RWPE1 (cell line): ENCODE results near the gene TESK2.
"Not testable (repeated sequence)": the region's sequence is repeated elsewhere in the genome, so short reads cannot be mapped to it uniquely, and the experiment has no call there.

Source experiments
- CTCF ChIA-PET: fragments of 350-600 bp; sonication (Branson Sonifier 250); formaldehyde crosslinking; extraction: SDS; loops from one replicate; lab custom pipeline; 2021; lab: Yijun Ruan, JAX
- POLR2A ChIA-PET: fragments of 400-600 bp; formaldehyde crosslinking; extraction: SDS; loops from one replicate; lab custom pipeline; 2020; ENCODE audit warnings: antibody characterized with exemption; ENCODE audit not compliant: low non-redundant PET; lab: Yijun Ruan, JAX
- DNase-seq: peaks from one replicate; pipeline ENCODE4 v3.0.0; 2012; ENCODE audit warnings: low spot score
- H3K27ac ChIP-seq: fragments of 450-650 bp; 2 replicates; pipeline ENCODE4 v1.5.1; 2017
- TF ChIP-seq, protein P1 (sequence below): fragments of 450-650 bp; conservative IDR thresholded peaks from 2 replicates; pipeline ENCODE4 v1.5.1; 2017; ENCODE audit warnings: low read depth, mild to moderate bottlenecking

TESK2 gene

DNA sequence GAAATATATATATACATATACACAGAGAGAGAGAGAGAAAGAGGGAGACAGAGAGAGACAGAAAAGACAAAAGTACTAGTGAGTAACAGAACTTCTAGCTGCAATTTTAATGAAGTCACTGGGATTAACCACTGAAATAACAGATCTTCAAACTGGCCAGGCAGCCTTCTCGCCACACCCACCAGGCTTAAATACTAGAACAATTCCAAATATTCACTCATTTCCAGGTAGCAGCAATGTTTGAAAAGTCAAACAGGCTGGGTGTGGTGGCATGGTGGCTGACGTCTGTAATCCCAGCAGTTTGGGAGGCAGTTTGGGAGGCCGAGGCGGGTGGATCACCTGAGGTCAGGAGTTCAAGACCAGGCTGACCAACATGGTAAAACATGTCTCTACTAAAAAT is 25.5 kb upstream of the TESK2 start:
- TF ChIP-seq, protein P1, sequence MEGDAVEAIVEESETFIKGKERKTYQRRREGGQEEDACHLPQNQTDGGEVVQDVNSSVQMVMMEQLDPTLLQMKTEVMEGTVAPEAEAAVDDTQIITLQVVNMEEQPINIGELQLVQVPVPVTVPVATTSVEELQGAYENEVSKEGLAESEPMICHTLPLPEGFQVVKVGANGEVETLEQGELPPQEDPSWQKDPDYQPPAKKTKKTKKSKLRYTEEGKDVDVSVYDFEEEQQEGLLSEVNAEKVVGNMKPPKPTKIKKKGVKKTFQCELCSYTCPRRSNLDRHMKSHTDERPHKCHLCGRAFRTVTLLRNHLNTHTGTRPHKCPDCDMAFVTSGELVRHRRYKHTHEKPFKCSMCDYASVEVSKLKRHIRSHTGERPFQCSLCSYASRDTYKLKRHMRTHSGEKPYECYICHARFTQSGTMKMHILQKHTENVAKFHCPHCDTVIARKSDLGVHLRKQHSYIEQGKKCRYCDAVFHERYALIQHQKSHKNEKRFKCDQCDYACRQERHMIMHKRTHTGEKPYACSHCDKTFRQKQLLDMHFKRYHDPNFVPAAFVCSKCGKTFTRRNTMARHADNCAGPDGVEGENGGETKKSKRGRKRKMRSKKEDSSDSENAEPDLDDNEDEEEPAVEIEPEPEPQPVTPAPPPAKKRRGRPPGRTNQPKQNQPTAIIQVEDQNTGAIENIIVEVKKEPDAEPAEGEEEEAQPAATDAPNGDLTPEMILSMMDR: no peak
- H3K27ac ChIP-seq: peak overlapping the region; percentile 44
- ChIA-PET CTCF (interaction anchor here (0.7 to 1.9 kb wide), 4 partner anchors 8 to 56 kb away, joined by 3 to 7 read pairs (median 5); no protein-coding TSS in a partner anchor), POLR2A (no interaction called here)
- DNase-seq: no peak

DNA sequence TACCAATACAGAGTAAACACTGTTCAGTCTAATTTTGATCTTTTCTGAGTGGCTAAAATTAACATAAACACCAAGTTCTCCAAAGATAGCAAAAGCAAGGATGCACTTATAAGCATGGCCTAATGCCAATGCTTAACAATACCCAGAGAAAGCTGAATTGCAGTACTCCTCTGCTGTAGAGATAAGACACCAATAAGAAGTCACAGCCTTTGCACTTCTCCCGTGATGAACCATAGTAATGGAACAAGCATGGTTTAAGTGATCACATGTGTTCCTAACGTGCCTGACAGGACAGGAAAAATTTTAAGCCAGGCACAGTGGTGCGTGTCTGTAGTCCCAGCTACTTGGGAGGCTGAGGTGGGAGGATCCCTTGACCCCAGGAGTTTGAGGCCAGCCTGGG is 25.1 kb upstream of the TESK2 start:
- TF ChIP-seq, protein P1: no peak
- DNase-seq: no peak
- peak overlapping the region; percentile 44 for H3K27ac ChIP-seq
- POLR2A ChIA-PET: no interaction called here
- CTCF ChIA-PET: interaction anchor here (0.7 to 1.0 kb wide), 2 partner anchors 54 to 56 kb away, joined by 3 to 5 read pairs; no protein-coding TSS in a partner anchor

DNA sequence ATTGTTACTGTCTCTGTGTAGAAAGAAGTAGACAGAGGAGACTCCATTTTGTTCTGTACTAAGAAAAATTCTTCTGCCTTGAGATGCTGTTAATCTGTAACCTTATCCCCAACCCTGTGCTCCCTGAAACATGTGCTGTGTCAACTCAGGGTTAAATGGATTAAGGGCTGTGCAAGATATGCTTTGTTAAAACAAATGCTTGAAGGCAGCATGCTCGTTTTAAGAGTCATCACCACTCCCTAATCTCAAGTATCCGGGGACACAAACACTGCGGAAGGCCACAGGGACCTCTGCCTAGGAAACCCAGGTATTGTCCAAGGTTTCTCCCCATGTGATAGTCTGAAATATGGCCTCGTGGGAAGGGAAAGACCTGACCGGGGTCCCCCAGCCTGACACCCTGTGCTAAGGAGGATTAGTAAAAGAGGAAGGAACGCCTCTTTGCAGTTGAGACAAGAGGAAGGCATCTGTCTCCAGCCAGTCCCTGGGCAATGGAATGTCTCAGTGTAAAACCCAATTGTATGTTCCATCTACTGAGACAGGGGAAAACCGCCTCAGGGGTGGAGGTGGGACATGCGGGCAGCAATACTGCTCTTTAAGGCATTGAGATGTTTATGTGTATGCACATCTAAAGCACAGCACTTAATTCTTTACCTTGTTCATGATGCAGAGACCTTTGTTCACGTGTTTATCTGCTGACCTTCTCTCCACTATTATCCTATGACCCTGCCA is 22.7 kb upstream of the TESK2 start:
- ChIA-PET POLR2A (interaction anchor here (1.0 kb wide), 1 partner anchor 37 kb away, joined by 3 read pairs; the partner anchor contains the start of gene AKR1A1), CTCF (interaction anchor here (1.0 to 3.0 kb wide), 3 partner anchors 37 to 57 kb away, joined by 4 to 14 read pairs (median 6); partner anchors contain the start of gene AKR1A1)
- peak overlapping the region; percentile 30; the same call in 1 of the 2 replicates for H3K27ac ChIP-seq
- not testable (repeated sequence) for DNase-seq

DNA sequence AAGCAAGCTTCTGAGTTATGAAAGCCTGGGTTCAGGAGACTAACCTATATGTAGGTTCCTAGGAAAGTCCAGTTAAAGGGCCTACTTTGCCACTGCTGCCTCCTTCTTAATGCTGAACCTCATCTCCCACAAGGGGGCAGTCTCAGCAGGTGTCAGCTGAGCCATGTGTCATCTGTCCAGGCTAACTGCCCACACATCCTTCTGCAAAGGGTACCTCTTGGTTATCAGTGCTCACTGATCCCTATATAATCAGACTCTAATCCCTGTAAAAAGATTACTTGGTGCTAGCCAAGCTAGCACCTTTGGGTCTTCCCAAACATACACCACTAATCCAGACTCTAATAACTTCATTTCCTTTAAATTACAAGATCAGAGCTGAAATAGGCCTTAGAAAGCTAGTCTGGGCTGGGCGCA is 21.7 kb upstream of the TESK2 start:
- H3K27ac ChIP-seq: no peak overlapping the region
- TF ChIP-seq, protein P1: peak; percentile 72
- DNase-seq: peak; percentile 42
- ChIA-PET POLR2A (interaction anchor here (0.6 to 1.0 kb wide), 2 partner anchors 31 to 38 kb away, joined by 3 to 13 read pairs; partner anchors contain the start of gene AKR1A1), CTCF (interaction anchor here (0.5 to 3.0 kb wide), 9 partner anchors 11 to 153 kb away, joined by 3 to 14 read pairs (median 4); partner anchors contain the start of gene AKR1A1)

DNA sequence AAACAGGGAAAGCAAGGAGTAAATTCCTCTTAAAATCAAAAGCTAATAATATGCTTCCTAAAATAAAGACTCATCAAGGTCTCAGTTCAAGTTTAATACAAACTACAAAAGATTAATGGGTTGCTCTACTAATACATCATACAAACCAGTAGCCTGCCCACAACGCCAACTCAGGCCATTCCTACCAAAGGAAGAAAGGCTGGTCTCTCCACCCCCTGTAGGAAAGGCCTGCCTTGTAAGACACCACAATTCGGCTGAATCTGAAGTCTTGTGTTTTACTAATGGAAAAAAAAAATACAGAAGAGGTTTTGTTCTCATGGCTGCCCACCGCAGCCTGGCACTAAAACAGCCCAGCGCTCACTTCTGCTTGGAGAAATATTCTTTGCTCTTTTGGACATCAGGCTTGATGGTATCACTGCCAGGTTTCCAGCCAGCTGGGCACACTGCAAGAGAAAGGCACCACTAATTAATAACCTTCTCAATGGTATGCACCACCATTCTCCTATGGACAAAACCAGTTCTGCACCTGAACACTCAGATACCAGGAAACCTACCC is 20.1 kb upstream of the TESK2 start:
- no peak overlapping the region for H3K27ac ChIP-seq
- POLR2A ChIA-PET: interaction anchor here (0.6 to 0.9 kb wide), 2 partner anchors 9 to 40 kb away, joined by 3 to 16 read pairs; partner anchors contain the start of gene AKR1A1
- no peak for DNase-seq
- TF ChIP-seq, protein P1: no peak
- CTCF ChIA-PET: interaction anchor here (0.6 to 3.0 kb wide), 2 partner anchors 58 to 1107 kb away, joined by 3 to 14 read pairs; no protein-coding TSS in a partner anchor

DNA sequence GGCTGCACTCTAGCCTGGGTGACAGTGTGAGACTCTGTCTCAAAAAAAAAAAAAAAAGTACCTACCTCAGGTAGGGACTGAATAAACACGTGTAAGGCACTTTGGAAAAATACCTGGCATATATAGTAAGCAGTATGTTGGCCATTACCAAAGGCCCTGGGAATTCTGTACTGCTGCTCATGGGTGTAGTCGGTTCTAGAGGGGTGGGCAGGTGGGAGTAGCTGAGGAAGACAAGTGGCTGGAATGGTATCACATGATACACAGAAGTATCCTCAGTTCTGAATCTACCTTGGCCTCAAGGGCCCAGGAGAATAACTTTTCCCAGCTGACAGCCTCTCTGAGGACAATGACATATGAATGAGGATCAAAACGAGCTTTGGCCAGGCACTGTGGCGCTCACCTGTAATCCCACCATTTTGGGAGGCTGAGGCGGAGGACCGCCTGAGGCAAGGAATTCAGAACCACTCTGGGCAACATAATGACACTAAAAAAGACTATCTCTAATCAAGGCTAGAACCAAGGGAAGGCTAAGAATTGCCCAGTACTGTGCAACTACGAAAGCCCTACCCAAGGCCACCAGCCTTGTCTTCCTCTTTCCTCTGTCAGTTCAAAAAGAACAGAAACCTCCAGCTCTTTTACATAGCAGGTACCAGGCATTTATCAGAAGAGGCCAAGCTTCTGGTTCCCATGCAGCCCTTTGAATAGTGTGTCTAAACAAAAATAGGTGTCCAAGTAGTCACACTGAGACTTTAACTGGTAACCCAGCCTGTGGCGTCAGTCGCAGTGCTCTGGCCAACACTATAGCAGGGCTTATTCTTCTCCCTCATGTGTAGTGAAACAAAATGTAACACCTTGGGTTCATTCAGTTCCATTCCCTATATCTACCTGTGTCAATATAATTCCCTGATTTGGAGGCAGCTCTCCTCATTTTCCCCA is 19.3 kb upstream of the TESK2 start:
- DNase-seq: no peak
- H3K27ac ChIP-seq: no peak overlapping the region
- TF ChIP-seq, protein P1: no peak
- POLR2A ChIA-PET: interaction anchor here (0.9 kb wide), 1 partner anchor 40 kb away, joined by 3 read pairs; the partner anchor contains the start of gene AKR1A1
- CTCF ChIA-PET: interaction anchor here (3.0 kb wide), 1 partner anchor 59 kb away, joined by 14 read pairs; no protein-coding TSS in a partner anchor
